SIG-M5 (cell line): ENCODE measurements around the gene ZDHHC13.
"Not testable (repeated sequence)": the region's sequence is repeated elsewhere in the genome, so short reads cannot be mapped to it uniquely, and the experiment has no call there.

ENCODE experiments used
- DNase-seq: peaks from one replicate; lab custom pipeline; 2025; lab: John Stamatoyannopoulos, UW

The ZDHHC13 gene

GRCh38 chr11:19100885-19101284 lies 16.1 kb upstream of the ZDHHC13 start:
- DNase-seq: no peak

GRCh38 chr11:19101796-19102520 lies 15.0 kb upstream of the ZDHHC13 start:
- no peak for DNase-seq

- no peak for DNase-seq
Observed at GRCh38 chr11:19102521-19102900, 14.5 kb upstream of the ZDHHC13 start.

GRCh38 chr11:19105011-19105410 lies 12.0 kb upstream of the ZDHHC13 start:
- no peak for DNase-seq

- no peak for DNase-seq
Observed at GRCh38 chr11:19107125-19107524, 9.8 kb upstream of the ZDHHC13 start.

GRCh38 chr11:19110295-19110694 lies 6.7 kb upstream of the ZDHHC13 start:
- no peak for DNase-seq

- no peak for DNase-seq
Observed at GRCh38 chr11:19111809-19112208, 5.2 kb upstream of the ZDHHC13 start.

GRCh38 chr11:19116276-19116970 lies 545 bp upstream of the ZDHHC13 start:
- DNase-seq: no peak

- no peak for DNase-seq
Observed at GRCh38 chr11:19117760-19118097, 761 bp downstream of the ZDHHC13 start.

- no peak for DNase-seq
Observed at GRCh38 chr11:19121646-19122045, 4.7 kb downstream of the ZDHHC13 start.

- no peak for DNase-seq
Observed at GRCh38 chr11:19122960-19123615, 6.1 kb downstream of the ZDHHC13 start.

GRCh38 chr11:19126562-19127325 lies 9.8 kb downstream of the ZDHHC13 start:
- DNase-seq: not testable (repeated sequence)

- DNase-seq: no peak
Observed at GRCh38 chr11:19134004-19134403, 17.0 kb downstream of the ZDHHC13 start.

- DNase-seq: not testable (repeated sequence)
Observed at GRCh38 chr11:19136884-19137283, 19.9 kb downstream of the ZDHHC13 start.

GRCh38 chr11:19145319-19145718 lies 28.4 kb downstream of the ZDHHC13 start:
- DNase-seq: no peak

- no peak for DNase-seq
Observed at GRCh38 chr11:19156892-19157291, 39.9 kb downstream of the ZDHHC13 start.

GRCh38 chr11:19160847-19161246 lies 43.9 kb downstream of the ZDHHC13 start:
- DNase-seq: no peak

- DNase-seq: no peak
Observed at GRCh38 chr11:19161651-19162050, 44.7 kb downstream of the ZDHHC13 start.

- DNase-seq: no peak
Observed at GRCh38 chr11:19162951-19163505, 46.1 kb downstream of the ZDHHC13 start.

- DNase-seq: no peak
Observed at GRCh38 chr11:19163617-19164016, 46.6 kb downstream of the ZDHHC13 start.

GRCh38 chr11:19164230-19164855 lies 47.4 kb downstream of the ZDHHC13 start:
- no peak for DNase-seq

GRCh38 chr11:19164881-19165280 lies 47.9 kb downstream of the ZDHHC13 start:
- DNase-seq: no peak
